VCaP (cell line): Measurements from ENCODE around the gene MORN1.

Experiments
- H3K27ac ChIP-seq: fragments of 450-650 bp; 2 replicates; pipeline ENCODE4 v1.5.1; 2017
- CTCF ChIP-seq: fragments of 450-650 bp; conservative IDR thresholded peaks from 2 replicates; pipeline ENCODE4 v1.5.1; 2017; ENCODE audit warnings: mild to moderate bottlenecking, moderate library complexity

The MORN1 gene

GRCh38 chr1:2404142-2404889 lies 13.0 kb upstream of the MORN1 start:
- H3K27ac ChIP-seq, result peak overlapping the region; percentile 99
- no peak for TF ChIP-seq CTCF

DNA sequence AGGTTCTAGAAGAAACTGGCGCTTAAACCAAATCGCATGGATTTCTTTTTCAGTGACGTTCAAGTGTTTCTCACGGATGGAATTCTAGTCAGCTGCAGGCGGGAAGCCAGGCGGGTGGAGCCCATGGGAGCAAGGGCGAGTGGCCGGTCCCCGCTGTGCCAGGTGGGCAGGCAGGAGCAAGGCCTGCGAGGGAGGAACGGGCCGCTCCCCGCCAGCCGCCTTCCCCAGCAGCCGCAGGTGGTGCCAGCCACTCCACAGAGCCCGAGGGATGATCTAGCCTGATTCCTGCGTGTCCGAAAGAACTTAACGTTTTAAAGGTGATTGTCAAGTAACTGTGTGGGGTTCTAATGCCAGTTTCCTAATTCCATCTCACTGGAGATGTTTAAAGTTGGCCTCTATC lies 11.9 kb upstream of the MORN1 start:
- peak overlapping the region; percentile 99 for H3K27ac ChIP-seq
- TF ChIP-seq CTCF, result no peak

GRCh38 chr1:2402420-2402819 lies 11.1 kb upstream of the MORN1 start:
- TF ChIP-seq CTCF, result no peak
- peak overlapping the region; percentile 99 for H3K27ac ChIP-seq

DNA sequence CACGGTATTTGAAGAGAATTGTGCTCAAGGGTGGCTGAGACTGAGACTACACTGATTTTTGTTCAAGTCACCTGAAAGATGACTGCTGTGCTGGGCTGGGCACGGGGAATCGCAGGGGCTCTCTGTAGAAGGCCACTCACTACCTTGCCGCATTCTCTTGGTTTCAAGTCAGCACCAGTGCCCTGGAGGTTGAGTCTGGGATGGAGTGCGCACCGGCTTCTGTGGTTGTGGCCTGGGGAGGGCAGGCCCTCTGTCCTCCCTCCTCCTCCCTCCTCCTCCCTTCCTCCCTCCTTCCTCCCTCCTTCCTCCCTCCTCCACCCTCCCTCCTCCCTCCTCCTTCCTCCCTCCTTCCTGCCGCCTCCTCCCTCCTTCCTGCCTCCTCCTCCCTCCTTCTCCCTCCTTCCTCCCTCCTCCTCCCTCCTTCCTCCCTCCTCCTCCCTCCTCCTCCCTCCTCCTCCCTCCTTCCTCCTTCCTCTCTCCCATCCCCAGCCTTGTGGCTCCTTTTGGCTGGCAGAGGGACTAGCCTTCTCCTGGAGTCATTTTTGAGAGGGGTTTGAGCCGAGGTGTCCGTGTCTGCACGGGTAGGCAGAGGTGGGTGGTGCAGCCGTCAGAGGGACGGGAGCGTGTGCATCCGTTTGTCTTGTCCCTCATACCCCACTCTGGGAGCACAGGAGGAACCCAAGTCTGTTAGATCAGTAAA lies 9.7 kb upstream of the MORN1 start:
- peak overlapping the region; percentile 99; the same call in 1 of the 2 replicates for H3K27ac ChIP-seq
- no peak for TF ChIP-seq CTCF

DNA sequence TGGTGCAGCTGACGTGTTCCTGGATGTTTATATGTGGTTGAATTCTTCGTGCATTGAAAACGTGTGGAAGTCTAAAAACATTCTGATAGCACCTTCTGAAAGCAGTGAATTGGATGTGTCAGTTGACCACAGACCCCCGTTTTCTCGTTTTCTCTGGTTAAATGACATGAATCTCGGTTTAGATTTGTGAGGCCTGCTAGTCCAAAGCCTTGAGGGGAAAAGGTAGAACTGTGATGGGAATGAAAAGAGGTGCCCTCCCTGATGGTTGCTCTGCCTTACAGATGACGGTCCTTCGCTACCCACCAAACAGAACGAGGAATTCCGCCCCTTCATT lies 9.2 kb upstream of the MORN1 start:
- TF ChIP-seq CTCF, result no peak
- peak overlapping the region; percentile 19; the same call in 1 of the 2 replicates for H3K27ac ChIP-seq

DNA sequence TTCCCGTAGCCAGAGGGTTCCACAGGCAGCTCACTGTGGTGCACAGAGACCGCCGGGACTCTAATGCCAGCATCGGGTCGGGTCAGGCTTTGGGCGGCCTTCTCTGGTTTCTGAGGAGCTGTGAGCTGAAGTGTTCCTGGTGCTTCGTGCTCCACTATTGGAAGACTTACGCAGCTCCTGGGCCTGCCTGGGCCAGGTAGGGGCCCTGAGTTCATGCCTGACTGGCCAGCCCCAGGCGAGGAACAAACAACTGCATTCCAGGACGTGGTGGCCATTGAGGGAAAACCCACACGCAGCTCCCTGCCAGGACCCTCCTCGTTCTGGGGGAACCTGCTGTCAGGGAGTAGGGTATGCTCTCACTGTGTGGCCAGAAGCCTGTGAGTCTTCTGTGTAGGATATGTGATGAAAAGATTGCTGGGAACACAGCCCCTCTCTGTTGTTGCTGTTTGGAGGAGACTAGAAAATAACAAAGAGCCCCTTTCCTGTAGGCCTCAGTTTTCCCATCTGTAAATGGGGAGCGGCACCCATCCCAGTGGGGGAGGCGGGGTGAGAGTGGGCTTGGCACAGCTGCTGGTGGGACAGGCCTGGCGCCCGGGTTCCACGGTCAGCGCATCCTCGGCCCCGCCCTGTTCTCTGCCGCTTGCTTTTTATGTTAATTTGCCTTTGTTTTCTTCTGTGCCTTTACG lies 8.7 kb upstream of the MORN1 start:
- no peak for TF ChIP-seq CTCF

GRCh38 chr1:2398871-2399270 lies 7.5 kb upstream of the MORN1 start:
- H3K27ac ChIP-seq, result peak overlapping the region; percentile 26; the same call in 1 of the 2 replicates
- TF ChIP-seq CTCF, result no peak

More for the DNA sequence above, 8.7 kb upstream of the MORN1 start:
- peak overlapping the region; percentile 19; the same call in 1 of the 2 replicates for H3K27ac ChIP-seq
